GM19467 (cell line): ENCODE data around the gene TSNAXIP1.

ENCODE experiments used
- ATAC-seq: cut with Tn5 transposase; IDR thresholded peaks from one replicate; pipeline ENCODE4 v1.9.1; 2021; ENCODE audit warnings: mild to moderate bottlenecking, moderate library complexity; ENCODE audit not compliant: unreplicated experiment

TSNAXIP1 gene, protein sequence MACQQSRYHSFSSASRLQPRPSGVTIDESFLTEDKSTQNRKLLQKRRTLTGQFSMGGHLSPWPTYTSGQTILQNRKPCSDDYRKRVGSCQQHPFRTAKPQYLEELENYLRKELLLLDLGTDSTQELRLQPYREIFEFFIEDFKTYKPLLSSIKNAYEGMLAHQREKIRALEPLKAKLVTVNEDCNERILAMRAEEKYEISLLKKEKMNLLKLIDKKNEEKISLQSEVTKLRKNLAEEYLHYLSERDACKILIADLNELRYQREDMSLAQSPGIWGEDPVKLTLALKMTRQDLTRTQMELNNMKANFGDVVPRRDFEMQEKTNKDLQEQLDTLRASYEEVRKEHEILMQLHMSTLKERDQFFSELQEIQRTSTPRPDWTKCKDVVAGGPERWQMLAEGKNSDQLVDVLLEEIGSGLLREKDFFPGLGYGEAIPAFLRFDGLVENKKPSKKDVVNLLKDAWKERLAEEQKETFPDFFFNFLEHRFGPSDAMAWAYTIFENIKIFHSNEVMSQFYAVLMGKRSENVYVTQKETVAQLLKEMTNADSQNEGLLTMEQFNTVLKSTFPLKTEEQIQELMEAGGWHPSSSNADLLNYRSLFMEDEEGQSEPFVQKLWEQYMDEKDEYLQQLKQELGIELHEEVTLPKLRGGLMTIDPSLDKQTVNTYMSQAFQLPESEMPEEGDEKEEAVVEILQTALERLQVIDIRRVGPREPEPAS

DNA sequence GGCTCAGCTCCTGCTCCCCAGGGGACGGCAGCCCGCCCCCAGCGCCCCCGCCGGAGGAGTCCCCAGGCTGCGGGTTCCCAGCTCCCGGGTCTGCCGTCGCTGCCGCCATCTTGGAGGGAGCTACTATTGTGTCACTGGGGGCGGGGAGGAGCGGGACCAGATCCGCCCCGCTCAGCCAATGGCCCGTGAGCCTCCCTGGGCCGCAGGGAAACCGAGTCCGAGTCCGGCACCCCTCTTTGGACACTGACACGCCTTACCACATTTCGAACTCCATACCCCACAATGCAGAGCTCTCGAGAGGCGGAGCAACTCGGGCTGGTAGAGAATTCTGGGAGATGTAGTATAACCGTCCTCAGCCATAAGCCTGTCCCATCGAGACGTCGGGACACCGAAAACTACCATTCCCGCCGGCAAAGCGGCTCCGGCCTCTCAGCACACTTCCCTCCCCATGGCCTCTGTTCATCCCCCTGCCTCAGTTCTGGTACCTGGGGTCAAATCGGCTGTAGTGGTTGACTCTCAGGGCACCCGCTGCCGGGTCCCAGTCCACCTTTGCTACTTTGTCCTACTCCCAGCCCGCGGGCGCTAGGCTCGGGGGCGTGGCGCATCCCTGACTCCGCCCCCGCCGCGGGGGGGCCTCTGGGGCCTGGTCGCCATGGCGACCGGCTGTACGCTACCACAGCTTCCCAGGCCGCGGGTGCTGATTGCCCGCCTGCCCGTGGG lies at the start of gene TSNAXIP1, which contains the start of gene RANBP10:
Gene TSNAXIP1 (plus strand): TSS at position 462 of the 720 bp plus-strand sequence. CDS start 261 bp downstream, outside the sequence.
Gene RANBP10 (minus strand): TSS at position 133 of the 720 bp plus-strand sequence. CDS start 24 bp downstream, at position 109.
- ATAC-seq = peak; percentile 91

DNA sequence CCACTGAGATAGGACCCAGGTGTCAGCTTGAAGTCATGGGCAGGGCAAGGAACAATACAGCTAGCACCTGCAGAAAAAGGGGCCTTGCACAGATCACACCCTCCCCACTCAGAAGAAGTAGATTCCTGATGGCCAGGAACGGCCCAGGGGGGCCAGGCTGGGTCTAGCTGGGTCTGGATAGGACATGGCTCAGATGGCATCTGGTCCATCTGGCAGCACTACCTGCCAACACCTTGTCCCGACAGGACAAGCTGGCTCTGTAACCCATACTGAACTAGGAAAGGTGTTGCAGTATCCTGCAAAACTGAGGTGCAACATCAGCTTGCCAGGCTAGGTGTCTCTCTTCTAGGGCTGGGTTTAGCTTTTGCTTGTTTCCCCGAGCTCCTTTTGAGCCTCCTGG lies 48.7 kb upstream of the TSNAXIP1 start:
- ATAC-seq = no peak

DNA sequence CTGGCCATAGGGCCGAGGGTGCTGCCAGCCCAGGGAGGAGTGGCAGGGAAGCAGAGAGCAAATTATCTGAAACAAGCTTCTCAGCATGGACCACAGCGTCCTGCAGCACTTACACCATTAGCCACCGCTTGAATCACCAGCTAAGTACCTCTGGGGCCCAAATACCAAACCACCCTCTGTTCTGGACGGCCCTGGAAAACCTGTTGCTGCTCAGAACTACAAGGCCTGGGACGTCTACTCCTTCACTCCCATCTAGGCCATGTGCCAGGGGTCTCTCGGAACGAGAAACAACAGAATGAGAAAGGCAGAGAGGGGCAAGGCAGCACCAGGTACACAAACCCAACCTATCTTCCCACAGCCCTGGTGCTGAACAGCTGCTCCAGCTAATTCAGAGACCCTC lies 47.7 kb upstream of the TSNAXIP1 start:
- no peak for ATAC-seq

DNA sequence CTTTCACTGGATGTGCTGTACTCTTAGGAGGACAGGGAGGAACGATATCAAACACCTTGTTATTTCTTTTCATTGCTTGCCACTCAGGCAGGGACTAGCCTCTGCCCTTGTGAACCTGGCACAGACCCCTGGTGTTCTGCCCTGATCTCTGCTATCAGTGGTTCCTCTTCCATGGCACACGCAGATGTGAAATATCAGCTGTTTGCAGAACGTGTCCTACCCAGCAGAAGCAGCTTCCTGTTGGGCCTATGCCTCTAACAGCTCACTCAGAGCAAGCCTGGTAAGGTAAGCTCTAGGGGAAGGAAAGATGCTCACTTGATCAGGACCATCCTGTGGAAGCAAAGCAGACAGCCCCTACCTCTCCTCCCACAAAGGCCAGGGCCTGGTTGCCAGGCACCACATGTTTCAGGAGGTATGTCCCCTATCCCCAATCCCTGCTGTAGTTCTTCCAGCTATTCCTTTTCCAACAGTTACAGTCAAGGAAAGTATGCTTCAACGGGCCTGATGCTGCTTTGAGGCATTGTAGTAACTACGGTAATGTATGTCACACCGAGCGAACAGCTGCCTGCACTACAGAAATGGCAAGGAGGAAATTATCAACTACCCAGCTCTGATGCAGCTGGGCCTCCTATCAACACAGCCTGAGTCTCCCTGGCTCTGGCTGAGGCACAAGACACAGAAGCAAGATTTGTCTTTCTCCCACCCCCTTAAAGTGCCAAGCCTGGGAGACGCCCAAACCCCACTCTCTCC lies 46.3 kb upstream of the TSNAXIP1 start:
- ATAC-seq = no peak

DNA sequence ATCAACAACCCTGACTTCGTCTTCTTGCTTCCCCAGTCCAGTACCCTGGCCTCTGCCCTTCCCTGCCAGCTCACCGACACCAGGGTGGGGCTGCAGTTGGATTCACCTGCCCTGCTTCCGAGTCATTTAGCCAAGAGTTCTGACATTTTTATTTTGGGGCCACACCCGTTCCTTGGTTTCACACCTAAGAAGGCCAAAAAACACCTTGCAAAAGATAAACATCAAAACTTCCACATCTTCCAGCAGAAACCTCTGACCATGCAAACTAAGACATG lies 45.8 kb upstream of the TSNAXIP1 start:
- no peak for ATAC-seq

DNA sequence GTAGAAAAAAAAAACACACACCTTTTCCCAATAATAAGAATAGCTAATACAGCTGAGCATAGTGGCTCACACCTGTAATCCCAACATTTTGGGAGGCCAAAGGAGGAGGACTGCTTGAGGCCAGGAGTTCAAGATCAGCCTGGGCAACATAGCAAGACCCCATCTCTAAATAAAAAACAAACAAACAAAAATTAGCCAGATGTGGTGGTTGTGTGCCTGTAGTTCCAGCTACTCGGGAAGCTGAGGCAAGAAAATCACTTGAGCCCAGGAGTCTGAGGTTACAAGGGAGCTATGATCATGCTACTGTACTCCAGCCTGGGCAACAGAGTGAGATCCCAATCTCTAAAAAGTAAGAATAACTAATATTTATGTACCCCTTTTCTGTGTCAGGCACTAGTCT lies 44.8 kb upstream of the TSNAXIP1 start:
- ATAC-seq = no peak

DNA sequence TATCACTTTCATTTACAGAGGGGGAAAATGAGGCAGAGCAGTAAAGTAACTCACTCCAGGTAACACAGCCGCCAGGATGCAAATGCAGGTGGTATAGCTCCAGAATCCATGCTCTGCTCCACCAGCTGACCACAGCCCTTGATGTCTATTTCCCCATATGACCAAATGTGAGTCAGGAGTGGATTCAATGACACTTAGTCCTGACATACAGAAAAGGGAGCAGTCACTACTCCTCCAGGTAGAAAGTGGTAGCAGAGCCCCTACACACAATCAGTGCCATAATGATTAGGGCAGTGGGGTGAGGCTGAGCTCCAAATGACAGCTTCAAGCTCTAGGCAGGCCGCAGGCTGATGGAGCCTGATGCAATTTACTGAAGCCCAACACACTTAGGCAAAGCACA lies 44.3 kb upstream of the TSNAXIP1 start:
- no peak for ATAC-seq

DNA sequence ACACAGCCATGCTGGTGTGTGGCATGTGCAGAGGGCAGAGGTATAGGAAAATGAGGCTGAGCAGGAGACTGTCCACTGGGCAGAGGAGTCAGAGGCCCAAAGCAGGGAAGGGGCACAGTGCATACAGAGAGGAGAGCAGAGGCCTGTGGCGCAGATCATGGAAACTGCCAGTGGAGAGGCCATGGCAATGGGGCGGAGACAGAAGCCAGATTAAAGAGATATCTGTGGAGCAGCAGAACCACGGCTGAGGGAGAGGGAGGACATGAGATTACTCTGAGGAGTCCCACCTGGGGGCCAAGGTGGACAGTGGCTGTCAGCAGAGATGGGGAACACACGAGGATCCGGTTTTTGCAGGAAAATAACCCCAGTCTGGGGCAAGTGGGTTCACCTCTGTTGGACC lies 43.6 kb upstream of the TSNAXIP1 start:
- ATAC-seq = no peak

DNA sequence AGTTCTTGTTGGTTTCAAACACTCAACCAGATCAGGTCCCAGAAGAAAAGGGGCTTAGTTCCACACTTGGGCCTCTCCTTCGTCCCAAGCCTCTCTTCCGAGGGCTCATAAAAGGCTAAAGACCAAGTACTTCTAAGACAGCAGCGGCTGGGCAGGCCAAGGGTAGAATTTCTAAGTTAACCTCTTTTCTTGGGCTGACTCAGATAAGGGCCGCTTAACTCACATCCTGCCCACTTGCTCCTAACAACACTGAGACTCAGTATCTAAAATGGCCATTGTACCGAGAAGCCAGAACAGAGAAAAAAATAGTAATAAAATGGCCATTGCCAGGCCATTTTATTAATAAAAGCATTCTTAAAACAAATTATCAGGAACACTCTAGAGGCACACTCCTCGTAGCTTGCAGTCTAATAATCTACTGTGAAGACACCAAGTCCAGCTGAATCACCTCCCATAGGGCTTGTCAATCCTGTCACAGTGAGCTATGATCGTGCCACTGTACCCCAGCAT lies 42.5 kb upstream of the TSNAXIP1 start:
- no peak for ATAC-seq

DNA sequence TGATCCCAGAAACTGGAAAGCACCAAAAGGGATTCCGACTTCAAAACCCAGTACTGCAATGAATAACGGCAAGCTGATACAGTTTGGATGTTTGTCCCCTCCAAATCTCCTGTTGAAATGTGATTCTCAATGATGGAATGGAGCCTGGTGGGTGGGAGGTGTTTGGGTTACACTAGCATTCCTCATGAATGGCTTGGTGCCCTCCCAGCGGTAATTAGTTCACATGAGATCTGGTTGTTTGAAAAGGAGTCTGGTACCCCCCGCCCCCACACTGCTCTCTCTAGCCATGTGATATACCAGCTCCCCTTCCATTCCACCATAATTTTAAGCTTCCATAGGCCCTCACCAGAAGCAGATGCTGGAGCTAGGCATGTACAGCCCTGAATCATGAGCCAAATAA lies 40.4 kb upstream of the TSNAXIP1 start:
- ATAC-seq = no peak

DNA sequence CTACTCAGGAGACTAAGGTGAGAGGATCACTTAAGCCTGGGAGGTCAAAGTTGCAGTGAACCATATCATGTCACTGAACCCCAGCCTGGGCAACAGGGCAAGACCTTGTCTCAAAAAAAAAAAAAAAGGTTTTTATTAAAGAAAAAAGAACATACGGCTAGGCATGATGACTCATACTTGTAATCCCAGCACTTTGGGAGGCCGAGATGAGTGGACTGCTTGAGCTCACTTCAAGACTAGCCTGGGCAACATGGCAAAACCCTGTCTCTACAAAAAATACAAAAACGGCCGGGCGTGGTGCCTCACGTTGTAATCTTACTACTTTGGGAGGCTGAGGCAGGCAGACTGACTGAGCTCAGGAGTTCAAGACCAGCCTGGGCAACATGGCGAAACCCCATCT lies 38.7 kb upstream of the TSNAXIP1 start:
- ATAC-seq = no peak

DNA sequence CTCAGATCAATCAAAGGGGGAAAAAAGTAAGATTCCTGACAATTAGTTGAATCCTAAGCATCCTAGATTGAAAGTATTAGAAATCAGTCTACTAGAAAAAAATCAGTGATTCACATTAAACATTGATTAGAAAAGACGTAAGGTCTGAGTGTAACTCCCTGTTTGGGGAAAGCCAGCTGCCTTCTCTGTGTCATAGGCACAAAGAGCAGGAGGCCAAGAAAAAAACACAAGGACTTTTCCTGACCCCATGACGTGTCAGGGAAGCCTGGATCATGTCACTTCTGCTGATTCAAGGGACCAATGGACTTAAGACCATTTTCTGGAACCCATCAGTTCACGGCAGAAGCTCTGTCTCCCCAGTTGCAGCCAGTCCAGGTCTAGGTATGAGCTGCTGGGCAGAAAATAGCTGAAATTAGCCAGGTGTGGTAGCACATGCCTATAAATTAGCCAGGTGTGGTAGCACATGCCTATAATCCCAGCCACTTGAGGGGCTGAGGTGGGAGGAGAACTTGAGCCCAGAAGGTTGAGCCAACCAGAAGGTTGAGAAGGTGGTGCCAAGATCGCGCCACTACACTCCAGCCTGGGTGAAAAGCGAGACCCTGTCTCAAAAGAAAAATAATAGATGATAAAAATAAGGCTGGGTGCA lies 36.2 kb upstream of the TSNAXIP1 start:
- no peak for ATAC-seq

DNA sequence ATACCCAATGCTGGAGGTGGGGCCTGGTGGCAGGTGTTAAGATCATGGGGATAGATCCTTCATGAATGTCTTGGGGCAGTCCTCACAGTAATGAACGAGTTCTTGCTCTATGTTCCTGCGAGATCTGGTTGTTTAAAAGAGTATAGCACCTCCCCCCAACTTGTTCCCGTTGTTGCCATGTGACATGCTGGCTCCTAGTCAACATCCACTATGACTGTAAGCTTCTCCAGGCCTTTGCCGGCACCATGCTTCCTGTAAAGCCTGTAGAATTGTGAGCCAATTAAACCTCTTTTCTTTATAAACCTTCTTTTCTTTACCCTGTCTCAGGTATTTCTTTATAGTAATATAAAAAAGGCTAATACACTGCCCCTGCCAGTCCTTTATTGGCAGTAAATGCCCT lies 33.6 kb upstream of the TSNAXIP1 start:
- ATAC-seq = no peak

DNA sequence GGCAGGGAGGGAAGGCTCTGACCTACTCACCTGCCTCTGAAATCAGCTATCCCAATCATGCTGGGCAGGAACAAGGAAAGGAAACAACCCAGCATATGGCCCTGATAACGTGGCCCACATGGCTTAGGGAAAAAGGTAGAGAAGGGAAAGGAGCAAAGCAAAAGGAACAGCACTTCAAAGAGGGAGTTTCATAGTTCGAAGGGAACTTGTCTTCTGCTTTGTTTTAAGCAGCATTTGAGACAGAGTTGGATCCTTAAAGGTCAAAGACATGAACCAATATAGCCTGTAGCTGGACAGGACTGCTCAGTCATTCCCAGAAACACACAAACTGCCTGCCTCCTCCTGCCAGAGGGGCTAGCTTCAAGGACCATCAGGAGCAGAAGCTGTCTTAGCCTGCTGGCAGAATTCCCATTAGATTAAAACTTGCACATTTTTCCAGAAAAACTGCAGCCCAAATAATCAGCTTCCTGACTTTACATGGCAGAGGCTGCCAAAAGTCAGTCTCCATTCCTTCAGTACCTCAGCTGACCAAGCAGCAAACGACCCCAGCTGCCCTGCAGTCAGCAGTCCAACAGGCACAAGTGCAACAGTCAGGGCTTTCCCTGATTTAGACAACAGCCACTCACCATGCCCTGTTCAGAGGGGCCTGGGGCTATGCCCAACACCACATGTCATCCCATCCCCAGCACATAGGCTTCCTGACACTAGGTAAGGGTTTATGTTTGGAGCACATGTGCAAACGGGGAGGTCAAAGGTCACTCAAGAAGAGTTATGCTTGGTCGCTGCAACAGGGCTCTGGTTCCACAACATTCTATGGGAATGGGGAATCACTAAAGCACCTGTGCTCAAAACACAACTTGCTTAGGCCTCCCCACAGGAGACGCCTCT lies 32.9 kb upstream of the TSNAXIP1 start:
- ATAC-seq = no peak

DNA sequence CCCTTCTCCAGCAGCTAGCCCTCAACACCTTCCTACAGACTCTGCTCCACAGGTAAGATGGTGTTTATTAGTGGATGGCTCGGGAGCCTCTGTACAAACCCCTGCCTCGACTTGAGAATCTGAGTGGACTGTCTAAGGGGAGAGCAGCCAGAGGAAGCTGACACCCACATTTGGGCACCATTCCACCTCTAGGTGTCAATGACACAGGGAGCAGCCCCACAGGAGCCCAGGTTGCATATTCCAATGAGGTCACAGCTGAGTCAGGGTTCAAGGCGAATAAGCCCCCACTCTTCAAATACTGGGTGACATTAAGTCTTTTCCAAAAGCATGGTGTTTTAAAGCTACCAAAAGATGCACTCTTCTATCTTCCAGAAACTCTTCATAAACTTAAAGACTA lies 32.2 kb upstream of the TSNAXIP1 start:
- no peak for ATAC-seq

DNA sequence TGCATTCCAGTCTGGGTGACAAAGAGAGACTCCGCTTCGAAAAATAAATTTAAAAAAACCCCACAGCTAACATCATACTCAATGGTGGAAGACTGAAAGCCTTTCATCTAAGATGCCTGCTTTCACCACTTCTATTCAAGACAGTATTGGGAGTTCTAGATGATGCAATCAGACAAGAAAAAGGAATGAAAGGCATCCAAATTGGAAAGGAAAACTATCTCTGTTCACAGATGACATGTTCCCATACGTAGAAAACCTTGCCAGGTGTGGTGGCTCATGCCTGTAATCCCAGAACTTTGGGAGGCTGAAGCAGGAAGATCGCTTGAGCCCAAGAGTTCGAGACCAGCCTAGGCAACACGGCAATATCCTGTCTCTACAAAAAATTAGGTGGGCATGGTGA lies 31.4 kb upstream of the TSNAXIP1 start:
- no peak for ATAC-seq

DNA sequence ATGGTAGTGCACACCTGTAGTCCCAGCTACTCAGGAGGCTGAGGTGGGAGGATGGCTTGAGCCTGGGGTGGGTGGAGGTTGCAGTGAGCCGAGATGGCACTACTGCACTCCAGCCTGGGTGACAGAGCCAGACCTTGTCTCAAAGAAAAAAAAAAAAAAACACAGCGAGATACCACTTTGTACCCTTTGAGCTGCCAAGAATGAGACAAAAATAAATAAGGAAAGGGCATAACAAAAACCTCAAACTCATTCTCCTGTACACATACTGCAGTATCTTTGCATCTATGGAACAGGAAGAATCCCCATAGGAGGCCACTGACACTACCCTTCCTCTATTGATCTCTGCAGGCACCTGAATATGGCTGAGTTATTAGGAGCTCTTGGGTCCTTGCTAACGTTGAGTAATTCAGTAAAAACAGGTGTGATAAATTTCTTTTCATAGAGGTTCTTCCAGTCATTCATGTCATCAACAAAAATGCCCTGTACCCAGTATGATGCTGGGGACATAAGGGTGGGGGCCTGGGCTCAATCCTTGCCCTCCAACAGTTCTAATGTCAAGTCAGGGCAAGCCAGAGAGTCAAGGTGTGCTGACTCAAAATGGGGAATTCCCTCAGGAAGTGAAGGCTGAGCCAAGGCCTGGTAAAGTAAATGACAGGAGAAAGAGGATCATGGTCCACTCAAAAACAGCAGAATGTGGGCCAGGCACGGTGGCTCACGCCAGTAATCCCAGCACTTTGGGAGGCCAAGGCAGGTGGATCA lies 27.3 kb upstream of the TSNAXIP1 start:
- no peak for ATAC-seq

DNA sequence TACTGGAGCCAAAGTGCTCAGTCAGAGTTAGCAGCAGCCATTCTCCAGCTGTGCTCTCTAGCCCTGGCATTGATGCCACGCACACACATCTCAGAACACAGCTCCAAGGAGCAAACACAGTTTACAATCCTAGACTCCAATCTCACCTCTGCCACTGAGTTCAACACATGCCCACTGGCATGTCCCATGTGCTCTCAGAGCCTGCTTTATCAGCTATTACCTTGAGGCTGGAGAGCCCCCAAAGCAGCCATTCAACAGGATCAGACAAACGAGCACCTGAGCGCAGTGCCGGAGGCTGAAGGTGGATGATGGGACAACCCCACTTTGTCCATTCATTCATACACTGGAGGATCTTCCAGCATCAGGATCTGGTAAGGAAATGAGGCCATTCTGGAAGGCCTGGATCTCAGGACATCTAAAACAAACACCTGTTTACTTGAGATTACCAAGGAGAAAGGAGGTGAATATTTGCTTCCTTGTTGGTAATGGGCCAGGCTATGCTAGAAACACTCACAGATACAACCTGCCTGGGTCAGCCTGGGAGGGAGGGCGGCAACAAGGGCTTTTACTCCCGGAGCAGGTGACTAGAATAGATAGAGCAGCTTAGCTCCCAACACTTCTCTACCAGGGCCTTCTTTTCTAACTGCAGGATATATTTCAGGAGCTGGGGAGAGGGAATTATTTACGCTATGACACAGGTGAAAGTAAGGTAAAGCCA lies 25.7 kb upstream of the TSNAXIP1 start:
- no peak for ATAC-seq
